HuH-7 (cell line): Measurements from ENCODE around the gene KCNQ5.
A peak's percentile ranks its signal among the peaks of the same experiment; 100 is the strongest.

Experiments used
- DNase-seq: peaks from one replicate; pipeline ENCODE4 v3.0.0; 2011; ENCODE audit warnings: low spot score

Gene KCNQ5

DNA sequence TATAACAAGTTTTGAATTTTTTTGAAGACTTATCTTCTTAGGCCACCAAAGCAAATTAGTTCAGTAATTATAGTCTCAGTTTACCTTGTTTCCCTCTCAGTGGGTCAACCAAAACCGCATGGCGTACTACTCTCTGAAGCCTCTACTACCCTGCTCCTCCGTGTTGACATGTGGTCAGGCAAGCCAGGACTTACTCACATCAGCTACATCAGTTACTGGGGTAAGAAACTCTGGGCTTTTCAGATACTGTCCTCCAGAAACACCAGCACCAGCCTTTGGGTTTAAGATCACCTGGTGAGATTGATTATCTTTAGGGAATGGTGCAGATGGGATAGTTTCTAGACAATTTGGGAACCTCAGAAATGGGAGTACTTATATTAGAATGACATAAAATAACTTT, 55.1 kb downstream of the KCNQ5 start:
- no peak for DNase-seq

DNA sequence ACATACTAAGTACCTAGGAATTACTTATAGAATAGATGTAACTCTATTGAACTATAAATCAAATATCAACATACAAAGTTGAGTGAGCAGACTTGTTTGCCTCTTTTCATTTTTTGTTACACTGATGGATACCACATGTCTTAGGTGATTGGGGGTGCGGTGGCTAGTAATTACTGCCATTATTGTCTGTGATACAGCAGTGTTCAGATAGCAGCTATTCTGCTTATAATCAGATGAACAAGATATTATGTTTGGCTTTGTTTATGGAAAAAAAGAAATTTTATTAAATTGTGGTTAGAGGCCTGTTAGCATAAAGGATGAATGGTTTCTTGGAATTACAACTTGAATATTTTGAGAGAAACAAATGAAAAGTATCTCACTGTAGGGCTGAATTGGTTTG, 55.9 kb downstream of the KCNQ5 start:
- no peak for DNase-seq

DNA sequence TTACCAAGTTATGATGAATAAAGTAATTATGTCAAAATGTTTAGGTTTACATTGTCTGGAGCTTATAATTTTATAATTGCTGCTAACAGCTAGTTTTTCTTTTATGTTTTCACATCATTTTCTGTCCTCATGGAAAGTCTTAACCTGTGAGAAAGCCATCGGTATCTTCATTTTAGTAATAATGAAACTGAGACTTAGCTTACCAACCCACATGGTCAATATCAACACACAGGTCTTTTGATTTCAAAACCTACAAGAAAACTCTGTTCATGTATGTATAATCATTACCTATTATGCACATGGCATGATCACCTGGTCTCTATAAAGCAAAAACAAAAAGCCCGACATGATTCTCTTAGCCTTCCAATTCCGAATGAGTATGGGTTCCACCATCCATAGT, 61.9 kb downstream of the KCNQ5 start:
- DNase-seq: no peak

DNA sequence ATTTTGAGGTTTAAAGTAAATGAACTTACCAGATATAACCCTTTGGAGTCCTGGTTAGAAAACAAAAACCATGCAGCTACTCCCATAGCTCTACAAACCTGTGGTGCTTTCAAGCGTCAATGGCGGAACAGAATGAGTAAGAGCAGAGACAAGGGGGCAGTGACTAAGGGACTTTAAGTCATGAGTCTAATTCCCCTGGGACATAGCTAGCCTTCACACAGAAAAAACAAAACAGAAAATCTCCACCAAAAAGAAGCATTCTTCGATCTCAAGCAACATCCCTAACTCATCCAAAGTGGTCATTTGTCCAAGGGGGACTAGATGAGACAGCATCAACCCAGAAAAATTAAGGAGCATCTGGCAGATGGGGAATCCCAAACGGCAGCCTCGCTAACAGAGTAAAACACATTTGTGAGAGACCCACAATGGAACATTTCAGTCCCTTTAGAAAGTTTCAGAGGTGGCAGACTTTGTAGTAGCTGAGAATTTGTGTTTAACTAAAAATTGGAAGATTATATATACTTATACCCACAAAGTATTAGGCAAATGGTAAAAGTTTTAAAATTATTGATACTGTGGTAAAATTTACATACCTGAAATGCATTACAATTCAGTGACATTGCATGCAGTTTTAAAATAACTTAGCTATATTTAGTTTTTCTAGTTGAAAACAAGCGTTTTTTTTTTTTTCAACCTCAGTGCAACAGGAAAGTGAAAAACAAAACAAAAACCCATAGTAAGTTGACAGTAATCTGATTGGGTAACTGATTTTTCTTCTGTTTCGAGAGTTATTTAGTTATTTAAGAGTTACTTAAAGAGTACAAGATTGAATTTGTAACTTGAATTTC, 67.5 kb downstream of the KCNQ5 start:
- no peak for DNase-seq

DNA sequence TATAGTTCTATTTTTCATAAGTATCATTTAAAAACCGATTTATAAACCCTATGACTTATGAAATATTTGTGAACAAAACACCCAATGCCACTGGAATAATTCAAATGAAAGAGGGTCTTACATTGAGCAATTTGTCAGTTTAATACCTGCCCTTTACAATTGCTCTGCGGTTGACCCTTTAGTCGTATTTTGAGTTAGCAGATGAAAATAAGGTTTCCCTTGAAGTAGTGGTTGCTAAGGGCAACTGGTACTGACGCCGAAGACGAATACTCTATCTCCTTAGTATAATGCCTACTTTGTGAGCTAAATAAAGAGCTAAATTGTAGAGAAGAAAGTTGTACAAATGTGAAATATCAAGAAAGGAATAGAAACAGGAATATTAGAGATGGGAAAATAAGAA, 69.4 kb downstream of the KCNQ5 start:
- DNase-seq: no peak

DNA sequence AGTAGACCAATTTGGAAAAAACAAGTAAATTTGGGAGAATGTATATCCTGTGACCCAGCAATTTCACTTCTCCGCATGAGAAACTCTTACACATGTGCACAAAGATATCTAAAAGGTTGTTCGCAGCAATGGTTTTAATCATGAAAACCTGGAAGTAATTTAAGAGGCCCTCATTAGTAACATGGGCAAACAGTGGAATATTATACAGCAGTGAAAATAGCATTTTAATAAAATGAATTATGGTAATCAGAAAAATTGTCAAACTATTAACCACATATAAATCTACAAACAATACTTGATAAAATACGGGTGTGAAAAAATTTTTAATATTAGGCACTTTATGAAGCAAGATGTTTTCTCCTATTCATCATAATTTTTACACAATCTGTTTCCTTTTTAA, 74.2 kb downstream of the KCNQ5 start:
- DNase-seq: no peak

DNA sequence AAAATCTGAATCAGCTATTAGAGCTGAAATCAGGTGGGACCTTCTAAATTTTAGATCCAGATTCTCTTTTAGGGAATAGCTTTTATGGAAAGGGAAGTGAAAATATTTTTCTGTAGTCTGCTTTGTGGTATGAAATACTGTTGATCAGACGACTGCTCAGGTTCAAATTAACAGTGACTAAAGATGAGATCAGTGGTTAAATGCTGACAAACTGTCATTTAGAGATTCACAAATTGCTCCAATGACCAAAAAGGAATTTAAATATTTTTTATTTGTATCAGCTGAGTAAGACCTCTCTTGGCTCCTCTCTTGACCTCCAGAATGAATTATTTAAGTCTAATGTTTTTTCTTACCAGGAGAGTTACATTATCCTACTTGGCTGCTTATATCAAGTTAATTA, 77.3 kb downstream of the KCNQ5 start:
- DNase-seq: no peak

DNA sequence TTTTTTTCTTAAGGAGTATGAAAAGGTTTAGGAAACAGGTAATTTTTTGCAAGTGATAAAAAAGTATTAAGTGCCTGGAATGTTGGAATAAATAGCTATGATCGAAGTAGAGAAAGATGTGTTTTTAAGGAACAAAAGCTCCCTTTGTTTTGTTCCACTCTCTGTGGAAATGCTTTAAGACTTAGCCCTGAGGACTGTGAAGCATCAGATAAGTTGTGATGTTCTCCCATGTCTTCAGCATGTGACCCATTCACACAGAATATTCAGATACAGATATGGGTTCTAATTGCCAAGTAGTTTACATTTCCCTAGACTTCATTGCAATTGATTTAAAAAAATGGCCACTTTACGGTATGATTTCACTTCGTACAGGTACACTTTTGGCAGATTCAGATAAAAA, 80.6 kb downstream of the KCNQ5 start:
- no peak for DNase-seq

DNA sequence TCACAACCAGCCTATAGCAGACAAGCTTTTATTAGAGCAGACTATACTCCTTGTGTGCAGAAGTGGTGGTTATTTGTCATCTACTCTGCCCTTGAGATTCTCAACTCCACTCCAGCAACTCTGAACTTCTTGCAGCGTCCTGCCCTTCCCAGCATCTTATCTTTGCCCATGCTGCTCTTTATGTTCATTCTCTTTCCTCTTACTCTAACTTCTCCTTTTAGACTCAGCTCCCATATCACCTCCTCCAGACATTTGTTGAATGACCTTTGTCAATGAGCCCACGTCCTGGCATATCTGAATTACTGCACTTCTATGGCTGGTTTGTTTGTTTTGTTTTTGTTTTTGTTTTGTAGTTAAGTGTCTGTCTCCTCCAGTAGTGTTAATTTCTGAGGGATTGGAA, 81.2 kb downstream of the KCNQ5 start:
- DNase-seq: no peak

DNA sequence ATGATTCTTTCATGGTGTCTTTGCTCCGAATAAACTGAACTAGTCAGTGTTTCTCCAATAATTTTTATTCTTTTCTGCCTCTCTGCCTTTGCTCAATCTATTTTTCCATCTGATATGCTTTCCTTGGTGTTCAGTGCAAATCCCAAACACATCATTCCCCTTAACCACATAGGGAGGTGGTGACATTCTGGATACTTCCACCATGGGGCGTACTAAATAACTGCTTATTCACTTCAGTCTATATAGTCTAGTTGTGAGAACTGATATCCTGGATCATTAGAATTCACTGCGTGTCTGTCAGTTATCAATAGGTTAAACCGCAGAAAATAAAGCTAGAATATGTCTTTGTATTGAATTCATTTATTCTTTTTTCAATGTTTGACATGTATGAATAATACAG, 83.1 kb downstream of the KCNQ5 start:
- peak; percentile 5 for DNase-seq

DNA sequence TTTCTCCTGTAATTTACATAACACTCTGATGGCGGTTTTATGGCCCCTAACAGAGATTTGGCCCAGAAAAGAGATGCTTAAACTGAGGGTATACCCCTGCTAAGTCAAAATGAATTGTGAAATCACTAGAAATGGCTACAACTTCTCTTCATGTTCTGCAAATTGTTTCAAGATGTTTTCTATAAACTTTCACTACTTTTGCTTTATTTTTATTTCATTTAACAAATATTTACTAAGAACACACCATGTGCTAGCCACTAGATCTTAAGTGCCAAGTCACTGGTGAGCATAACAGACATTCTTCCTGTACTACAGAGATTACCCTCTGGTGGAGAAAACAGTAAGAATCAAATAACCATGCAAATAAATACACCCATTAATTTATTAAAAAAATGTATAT, 87.6 kb downstream of the KCNQ5 start:
- DNase-seq: no peak

DNA sequence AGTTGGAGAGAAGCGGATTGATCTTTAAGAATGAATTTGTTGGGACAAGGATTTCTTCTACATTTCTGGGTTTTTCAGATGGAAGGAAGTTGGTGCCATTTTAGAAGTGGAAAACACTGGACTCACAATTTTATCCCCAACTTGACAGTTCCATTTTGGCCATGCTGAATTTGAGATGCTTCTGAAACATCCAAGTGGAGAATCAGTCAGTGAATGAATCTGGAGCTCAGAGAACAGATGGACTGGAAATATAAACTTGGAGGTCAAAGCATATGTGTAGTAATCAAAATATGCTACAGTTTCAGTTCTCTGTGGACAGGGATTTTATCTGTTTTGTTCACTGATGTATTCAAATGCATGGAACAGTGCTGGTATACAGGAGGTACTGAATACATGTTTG, 89.9 kb downstream of the KCNQ5 start:
- DNase-seq: no peak

DNA sequence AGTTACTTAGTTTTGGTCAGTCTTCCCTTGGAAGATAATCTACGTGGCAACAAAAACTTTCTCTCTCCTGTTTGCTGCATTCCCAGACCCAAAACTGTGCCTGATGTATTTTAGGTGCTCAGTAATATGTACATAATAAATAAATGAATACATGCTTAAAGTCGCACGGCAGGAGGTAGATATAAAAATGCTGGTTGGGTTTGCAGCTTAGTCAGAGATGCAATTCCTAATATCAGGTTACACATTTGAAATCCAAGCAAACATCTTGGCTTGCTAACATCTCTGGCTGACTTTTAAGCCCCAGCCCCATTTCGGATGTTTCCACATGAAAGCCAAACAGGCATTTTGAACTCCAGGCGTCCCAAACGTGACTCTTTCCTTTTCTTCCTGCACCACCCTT, 91.0 kb downstream of the KCNQ5 start:
- DNase-seq: no peak

DNA sequence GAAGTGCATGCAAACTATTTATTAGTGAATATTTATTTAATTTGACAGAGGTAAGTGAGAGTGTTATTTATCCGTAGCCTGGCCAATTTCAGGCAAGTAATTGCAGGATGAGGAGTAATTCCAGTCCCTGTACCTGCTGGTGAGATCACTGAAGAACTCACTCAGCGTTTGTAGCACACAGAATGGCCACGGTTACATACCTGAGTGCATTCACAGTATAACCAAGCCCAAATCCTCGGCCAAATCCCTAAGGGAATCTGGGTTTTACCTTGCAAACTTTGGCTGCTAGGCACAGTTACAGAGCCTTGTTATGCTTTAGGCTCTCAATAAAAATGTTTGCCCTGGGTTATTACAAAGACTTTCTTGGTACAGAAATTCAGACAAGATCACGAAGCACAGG, 93.3 kb downstream of the KCNQ5 start:
- no peak for DNase-seq

DNA sequence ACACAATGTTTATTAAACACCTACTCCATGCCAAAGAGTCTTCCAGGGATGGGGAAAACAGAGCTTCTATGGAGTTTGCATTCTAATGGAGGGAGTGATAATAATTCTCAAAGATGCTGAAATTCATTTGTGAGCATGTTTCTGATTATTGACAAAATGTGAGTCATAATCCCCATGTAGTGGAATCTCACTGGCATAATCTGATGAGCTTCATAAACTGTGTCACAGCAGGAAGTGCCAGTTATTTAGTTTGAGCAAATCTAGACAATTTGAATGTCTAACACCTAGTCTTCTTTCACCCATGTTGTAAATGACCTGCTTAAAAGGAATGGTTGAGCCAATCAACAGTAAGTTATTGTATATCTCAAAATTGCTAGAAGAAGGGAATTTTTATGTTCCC, 95.1 kb downstream of the KCNQ5 start:
- DNase-seq: no peak

DNA sequence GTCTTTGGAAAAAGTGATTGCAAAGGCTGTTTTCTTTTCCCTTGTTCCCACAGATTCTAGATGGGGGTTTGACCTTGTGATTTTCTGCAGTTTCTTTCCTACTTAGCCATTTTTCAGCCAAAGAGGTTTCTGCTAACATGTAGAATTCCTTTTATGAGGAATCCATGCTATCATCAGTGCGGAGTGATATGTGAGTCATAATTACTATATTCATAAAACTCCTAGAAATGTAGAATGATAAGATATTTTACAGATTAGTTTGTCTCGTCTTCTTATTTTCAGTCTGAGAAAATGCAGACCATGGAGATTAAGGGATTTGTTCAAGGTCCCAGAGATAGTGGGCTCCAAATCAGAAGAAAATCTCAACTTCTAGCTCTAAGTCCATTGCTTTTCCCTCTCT, 98.6 kb downstream of the KCNQ5 start:
- no peak for DNase-seq

DNA sequence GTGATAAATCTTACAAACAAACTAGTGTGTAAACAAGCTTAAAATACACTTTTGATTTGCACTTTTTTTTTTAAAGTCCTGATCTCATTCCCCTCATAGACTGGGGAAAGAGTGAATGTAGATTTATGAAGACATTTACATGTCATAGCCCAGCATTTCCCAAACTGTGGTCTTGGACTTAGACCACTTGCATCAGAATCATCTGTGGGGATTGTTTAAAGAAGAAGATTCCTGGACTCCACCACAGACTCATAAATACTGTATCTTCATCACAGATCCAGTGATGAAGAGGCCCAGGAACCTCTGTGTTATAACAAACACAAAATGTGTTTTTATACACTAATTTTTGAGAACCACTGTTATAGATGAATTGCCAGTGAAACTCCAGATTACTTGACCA, 99.5 kb downstream of the KCNQ5 start:
- DNase-seq: no peak

DNA sequence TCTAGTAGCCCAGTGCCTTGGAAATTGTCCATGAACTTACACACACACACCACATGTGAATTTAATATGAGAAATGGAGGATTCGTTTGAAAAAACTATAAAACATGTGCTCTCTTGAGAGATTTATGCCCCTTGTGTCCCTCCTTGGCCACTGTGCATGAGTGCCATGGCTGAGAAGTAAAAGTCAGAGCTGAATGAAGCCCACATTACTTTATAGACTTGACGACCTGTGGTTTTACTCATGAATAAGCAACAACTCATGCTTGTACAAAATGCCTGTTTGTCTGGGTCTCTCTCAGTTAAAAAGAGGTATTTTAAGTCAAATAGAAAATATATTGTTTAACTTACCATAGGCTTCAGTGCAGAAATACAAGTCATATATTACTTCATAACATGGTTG, 102.7 kb downstream of the KCNQ5 start:
- DNase-seq: no peak

DNA sequence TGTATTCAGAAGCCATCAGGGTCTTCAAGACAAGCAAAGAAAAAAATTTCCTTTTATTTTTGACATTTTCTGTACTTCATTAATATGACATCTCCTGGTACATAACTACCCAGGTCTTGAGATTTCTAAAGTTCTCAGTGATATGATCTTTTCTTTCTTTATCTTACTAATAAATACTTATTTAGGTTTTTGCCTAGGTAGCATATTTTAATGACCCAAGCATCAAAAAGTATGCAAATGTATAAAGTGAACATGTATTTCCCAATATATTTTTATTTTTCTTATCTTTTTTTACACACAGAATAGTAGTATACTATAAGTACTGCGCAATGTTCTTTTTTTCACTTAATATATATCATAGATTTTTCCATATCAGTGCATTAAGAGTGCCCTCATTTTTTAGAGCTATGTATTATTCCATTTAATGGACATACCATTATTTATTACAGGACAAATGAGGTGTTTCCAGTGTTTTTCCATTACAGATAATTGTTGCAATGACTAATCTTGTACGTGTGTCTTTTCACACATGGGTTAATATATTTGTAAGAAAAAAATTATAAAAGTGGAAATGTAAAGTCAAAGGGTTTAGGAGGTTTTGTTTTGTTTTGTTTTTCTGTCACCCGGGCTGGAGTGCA, 107.0 kb downstream of the KCNQ5 start:
- DNase-seq: no peak

DNA sequence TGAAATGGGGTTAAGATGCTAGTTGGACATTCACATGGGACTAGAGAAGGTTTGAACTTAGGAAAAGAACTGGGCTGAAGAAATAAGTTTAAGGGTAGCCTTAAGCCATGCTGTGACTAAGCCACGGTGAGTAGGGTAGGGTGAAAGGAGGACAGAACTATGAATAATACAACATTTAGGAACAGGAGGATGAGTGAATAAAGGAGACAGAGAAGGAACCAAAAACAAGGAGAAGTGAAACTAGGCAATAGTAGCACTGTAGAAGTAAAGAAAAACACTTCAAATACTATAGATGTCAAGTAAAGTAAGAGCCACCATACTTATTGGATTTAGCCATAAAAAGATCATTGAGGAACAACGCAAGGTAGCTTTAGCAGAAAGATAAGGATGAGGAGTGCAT, 111.2 kb downstream of the KCNQ5 start:
- DNase-seq: no peak

DNA sequence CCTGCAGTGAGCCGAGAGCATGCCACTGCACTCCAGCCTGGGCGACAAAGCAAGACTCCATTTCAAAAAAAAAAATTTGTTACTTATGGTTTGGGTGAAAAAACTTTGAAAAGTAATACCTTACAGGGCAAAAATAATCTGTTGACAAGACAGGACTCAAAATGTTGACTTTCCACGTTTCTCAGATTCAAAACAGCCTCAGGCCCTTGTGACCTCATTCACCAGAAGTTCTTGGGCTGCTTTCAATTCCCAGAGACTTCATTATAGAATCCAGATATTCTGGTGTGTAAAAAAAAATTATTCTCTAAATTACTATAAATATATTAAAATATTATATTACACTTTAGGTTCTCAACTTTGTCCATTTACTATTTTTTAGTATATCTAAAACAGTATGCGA, 116.2 kb downstream of the KCNQ5 start:
- no peak for DNase-seq

DNA sequence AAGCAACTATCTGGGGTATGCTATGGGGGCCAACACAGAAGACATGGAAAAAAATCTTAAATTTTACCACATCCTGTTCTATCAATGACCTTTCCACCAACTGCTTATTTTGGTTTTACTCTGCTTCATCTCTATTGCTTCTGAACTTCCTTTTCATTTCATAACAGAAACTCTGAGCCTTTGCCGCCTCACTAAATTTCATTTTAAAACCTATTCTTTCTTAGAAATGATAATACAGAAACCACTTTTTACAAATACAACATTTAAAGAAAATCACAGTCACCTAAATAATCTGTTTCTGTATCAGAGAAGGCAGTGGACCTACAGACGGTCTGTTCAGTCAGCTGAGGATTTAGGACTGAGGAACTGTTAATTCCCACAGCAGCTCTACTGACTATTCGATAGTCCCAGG, 117.5 kb downstream of the KCNQ5 start:
- DNase-seq: no peak

DNA sequence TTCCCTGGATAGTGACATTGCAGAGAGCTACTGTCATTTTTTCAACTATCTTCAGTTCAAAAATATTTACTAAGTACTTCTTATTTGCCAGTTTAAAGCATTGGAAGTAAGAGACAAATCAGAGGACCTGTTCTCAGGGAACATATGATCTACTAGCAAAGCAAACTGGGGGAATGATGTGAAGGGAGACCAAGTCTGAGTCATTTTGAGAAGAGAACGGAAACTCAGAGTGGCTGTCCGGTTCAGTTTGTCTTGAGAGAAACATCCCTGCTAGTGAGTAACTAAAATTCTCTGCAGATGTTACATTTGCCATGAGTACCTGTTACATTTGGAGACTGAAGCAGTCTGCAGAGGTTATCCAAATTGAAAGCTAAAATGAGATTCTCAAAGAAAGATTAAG, 118.3 kb downstream of the KCNQ5 start:
- DNase-seq: no peak

DNA sequence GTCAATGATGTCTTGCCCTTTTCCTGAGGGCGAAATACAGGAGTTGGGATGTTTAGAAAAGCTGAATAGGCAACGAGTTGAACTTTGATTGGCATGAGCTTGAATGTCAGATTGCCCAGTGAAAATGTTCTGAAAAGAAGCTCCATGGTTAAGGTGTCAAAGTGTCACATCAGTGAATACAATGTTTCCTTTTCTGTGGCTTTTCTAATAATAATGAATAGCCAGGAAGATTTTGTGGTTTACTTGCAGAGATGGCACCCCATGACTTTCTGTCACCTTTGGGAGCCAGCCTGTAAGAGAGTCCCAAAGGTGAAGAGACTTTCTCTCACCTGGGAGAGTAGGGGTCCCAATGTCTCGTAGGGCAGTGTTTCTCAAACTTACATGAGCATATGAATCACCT, 119.2 kb downstream of the KCNQ5 start:
- no peak for DNase-seq
